ENCODE data around the gene TNFRSF18. TPM values are rescaled to one million over a fixed set of nuclear protein-coding genes. Genes with fewer than 3 reads are reported as not detected.

Gene TNFRSF18
- total RNA-seq, 3 donors from 2014 or later (not counting 1 experiment from before 2014, with no cell fraction given): 40.3 to 81.9 (median 54.7) TPM

DNA sequence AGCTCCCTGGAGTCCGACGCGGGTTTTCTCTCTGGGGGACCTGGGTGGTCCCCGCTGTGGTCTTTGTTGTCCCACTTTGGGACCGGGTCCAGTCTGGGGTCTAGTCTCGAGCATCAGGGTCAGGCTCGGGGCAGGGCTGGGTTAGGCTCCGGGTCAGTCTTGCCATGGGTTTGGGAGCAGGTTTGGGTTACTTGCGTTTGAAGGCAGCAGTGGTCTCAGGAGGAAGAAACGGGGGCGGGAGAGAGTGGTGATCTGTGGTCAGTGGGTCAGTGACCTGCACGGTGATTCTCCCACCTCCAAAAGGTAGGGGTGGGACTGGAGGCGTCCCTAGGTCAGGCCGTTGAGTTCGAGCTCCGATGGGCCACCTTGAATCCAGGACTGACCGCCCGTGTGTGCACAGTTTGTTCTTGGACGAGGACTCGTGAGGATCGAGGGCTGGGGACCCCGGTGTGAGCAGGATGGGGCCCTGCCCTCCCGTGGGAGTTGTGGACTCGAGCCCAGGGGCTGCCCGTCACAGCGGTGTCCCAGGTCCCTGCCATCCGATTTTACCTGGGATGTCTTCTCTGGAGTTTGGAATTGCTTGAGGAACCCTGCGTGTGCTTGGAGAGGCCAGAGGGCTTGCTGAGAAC lies 27.9 kb upstream of the TNFRSF18 start:
- ATAC-seq (no peak), DNase-seq (no peak)
- Histone ChIP-seq H3K27me3 (ENCODE audit: control insufficient read depth, insufficient read depth, low read length) (peaks cover 2% of the 10 kb centered on the region), H3K4me1 (ENCODE audit: control insufficient read depth, insufficient read depth, low read length) (peaks cover 39% of the 10 kb centered on the region), H3K9me3 (ENCODE audit: control insufficient read depth, insufficient read depth, low read length) (no peaks in the 10 kb centered on the region), H3K27ac (ENCODE audit: low read length) (no peak overlapping the region), H3K36me3 (ENCODE audit: control insufficient read depth, insufficient read depth, low read length) (peaks cover 10% of the 10 kb centered on the region), H3K4me3 (ENCODE audit: low read length) (no peak overlapping the region)
- Mint-ChIP-seq H3K4me3 (peak overlapping the region; percentile 88), H3K4me1 (peaks cover 27 to 29% of the 10 kb centered on the region in 2 donors), H3K36me3 (no peaks in the 10 kb centered on the region), H3K27me3 (ENCODE audit: low read depth in 2 of 2) (no peaks in the 10 kb centered on the region), H3K9me3 (no peaks in the 10 kb centered on the region), H3K27ac (peak overlapping the region; percentile 64 to 70)
- intact Hi-C loops (cut with micrococcal nuclease): no loop called here
- WGBS (ENCODE audit: insufficient coverage): 96% methylated on average over 28 of the region's 28 CpGs
- TF ChIP-seq, protein P1, sequence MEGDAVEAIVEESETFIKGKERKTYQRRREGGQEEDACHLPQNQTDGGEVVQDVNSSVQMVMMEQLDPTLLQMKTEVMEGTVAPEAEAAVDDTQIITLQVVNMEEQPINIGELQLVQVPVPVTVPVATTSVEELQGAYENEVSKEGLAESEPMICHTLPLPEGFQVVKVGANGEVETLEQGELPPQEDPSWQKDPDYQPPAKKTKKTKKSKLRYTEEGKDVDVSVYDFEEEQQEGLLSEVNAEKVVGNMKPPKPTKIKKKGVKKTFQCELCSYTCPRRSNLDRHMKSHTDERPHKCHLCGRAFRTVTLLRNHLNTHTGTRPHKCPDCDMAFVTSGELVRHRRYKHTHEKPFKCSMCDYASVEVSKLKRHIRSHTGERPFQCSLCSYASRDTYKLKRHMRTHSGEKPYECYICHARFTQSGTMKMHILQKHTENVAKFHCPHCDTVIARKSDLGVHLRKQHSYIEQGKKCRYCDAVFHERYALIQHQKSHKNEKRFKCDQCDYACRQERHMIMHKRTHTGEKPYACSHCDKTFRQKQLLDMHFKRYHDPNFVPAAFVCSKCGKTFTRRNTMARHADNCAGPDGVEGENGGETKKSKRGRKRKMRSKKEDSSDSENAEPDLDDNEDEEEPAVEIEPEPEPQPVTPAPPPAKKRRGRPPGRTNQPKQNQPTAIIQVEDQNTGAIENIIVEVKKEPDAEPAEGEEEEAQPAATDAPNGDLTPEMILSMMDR (IDR thresholded peaks at IDR 0.05): no peak

DNA sequence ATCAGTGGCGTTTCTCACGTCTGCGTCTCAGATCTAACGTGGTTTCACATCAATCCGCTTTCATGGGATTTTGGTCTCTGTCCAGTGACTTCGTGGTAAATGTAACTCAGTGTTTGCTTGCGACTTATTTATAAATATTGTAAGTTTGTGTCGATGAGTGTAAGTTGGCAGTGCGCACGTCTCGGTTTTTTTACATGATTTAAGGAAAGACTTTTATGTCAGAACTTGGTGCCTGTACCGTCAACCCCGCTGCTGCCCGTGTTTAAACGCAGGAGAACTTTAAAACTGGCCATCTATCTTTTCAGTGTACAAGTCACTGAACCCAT lies 27.1 kb upstream of the TNFRSF18 start:
- Histone ChIP-seq H3K4me3 (ENCODE audit: low read length) (no peak overlapping the region), H3K27ac (ENCODE audit: low read length) (no peak overlapping the region), H3K36me3 (ENCODE audit: control insufficient read depth, insufficient read depth, low read length) (peaks cover 16% of the 10 kb centered on the region), H3K9me3 (ENCODE audit: control insufficient read depth, insufficient read depth, low read length) (no peaks in the 10 kb centered on the region), H3K27me3 (ENCODE audit: control insufficient read depth, insufficient read depth, low read length) (peaks cover 2% of the 10 kb centered on the region), H3K4me1 (ENCODE audit: control insufficient read depth, insufficient read depth, low read length) (peaks cover 47% of the 10 kb centered on the region)
- H3K9me3 Mint-ChIP-seq: no peaks in the 10 kb centered on the region
- peaks cover 28 to 29% of the 10 kb centered on the region in 2 donors for H3K4me1 Mint-ChIP-seq
- H3K4me3 Mint-ChIP-seq: peak overlapping the region; percentile 88
- DNase-seq (no peak), ATAC-seq (no peak)
- H3K27me3 Mint-ChIP-seq (ENCODE audit: low read depth in 2 of 2): no peaks in the 10 kb centered on the region
- peak overlapping the region; percentile 64 to 70 for H3K27ac Mint-ChIP-seq
- intact Hi-C loops (cut with micrococcal nuclease): no loop called here
- no peaks in the 10 kb centered on the region for H3K36me3 Mint-ChIP-seq
- WGBS (ENCODE audit: insufficient coverage): 94% methylated on average over 15 of the region's 15 CpGs
- TF ChIP-seq, protein P1 (IDR thresholded peaks at IDR 0.05): no peak

DNA sequence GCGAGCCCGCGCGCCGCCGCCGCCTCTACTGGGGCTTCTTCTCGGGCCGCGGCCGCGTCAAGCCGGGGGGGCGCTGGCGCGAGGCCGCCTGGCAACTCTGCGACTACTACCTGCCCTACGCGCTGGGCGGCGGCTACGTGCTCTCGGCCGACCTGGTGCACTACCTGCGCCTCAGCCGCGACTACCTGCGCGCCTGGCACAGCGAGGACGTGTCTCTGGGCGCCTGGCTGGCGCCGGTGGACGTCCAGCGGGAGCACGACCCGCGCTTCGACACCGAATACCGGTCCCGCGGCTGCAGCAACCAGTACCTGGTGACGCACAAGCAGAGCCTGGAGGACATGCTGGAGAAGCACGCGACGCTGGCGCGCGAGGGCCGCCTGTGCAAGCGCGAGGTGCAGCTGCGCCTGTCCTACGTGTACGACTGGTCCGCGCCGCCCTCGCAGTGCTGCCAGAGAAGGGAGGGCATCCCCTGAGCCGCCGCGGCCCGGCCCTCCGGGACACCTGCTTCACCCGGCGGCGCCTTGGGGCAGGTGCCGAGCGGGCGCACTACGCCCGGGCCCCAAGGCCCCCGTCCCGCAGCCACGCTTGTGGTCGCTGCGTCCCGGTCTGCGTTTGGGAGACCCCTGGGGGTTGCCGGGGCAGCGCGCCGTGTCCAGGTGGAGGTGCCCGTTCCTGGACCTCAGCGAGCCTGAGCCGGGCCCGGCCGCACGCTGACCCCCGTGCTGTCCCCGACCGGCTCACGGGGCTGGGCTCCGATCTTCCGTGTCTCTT lies 26.6 kb upstream of the TNFRSF18 start:
- H3K36me3 ChIP-seq (ENCODE audit: control insufficient read depth, insufficient read depth, low read length): peaks cover 22% of the 10 kb centered on the region
- WGBS (ENCODE audit: insufficient coverage): 84% methylated on average over 98 of the region's 98 CpGs
- peak overlapping the region; percentile 64 to 70 for H3K27ac Mint-ChIP-seq
- H3K9me3 Mint-ChIP-seq: no peaks in the 10 kb centered on the region
- H3K27ac ChIP-seq (ENCODE audit: low read length): no peak overlapping the region
- TF ChIP-seq, protein P1 (IDR thresholded peaks at IDR 0.05): no peak
- no peaks in the 10 kb centered on the region for H3K27me3 Mint-ChIP-seq (ENCODE audit: low read depth in 2 of 2)
- H3K4me3 Mint-ChIP-seq: peak overlapping the region; percentile 88
- H3K4me3 ChIP-seq (ENCODE audit: low read length): no peak overlapping the region
- H3K27me3 ChIP-seq (ENCODE audit: control insufficient read depth, insufficient read depth, low read length): peaks cover 2% of the 10 kb centered on the region
- DNase-seq (peak in 1 of 2 donors; percentile 26), ATAC-seq (no peak)
- H3K36me3 Mint-ChIP-seq: no peaks in the 10 kb centered on the region
- H3K9me3 ChIP-seq (ENCODE audit: control insufficient read depth, insufficient read depth, low read length): no peaks in the 10 kb centered on the region
- intact Hi-C loops (cut with micrococcal nuclease): no loop called here
- peaks cover 49% of the 10 kb centered on the region for H3K4me1 ChIP-seq (ENCODE audit: control insufficient read depth, insufficient read depth, low read length)
- peaks cover 28 to 29% of the 10 kb centered on the region in 2 donors for H3K4me1 Mint-ChIP-seq
